GM10248 (cell line): ENCODE measurements around the gene OOEP.
"Not testable (repeated sequence)": the region's sequence is repeated elsewhere in the genome, so short reads cannot be mapped to it uniquely, and the experiment has no call there.

ENCODE experiments used
- CTCF ChIA-PET: fragments of 300-600 bp; sonication (Branson Sonifier 250); formaldehyde crosslinking; extraction: SDS; loops from one replicate; lab custom pipeline; 2021; ENCODE audit warnings: antibody characterized with exemption; lab: Yijun Ruan, JAX
- POLR2A ChIA-PET: fragments of 350-650 bp; sonication (Branson Sonifier 250); formaldehyde crosslinking; extraction: SDS; loops from one replicate; lab custom pipeline; 2020; ENCODE audit warnings: antibody characterized with exemption; lab: Yijun Ruan, JAX
- DNase-seq: peaks from one replicate; pipeline ENCODE4 v3.0.0; 2012; ENCODE audit errors: extremely low spot score
- CTCF ChIP-seq: IDR thresholded peaks from 2 replicates; pipeline ENCODE4 v1.5.1; 2012; ENCODE audit warnings: mild to moderate bottlenecking, low read depth; ENCODE audit errors: extremely low read depth, missing control alignments, control extremely low read depth

Gene OOEP

GRCh38 chr6:73388433-73388799 lies 18.7 kb upstream of the OOEP start:
- no peak for DNase-seq
- ChIA-PET POLR2A (interaction anchor here (0.5 to 1.4 kb wide), 3 partner anchors 9 to 740 kb away, joined by 3 to 12 read pairs (median 3); no protein-coding TSS in a partner anchor), CTCF (interaction anchor here (0.8 to 2.5 kb wide), 12 partner anchors 9 to 978 kb away, joined by 3 to 16 read pairs (median 4); no protein-coding TSS in a partner anchor)
- TF ChIP-seq CTCF: no peak

GRCh38 chr6:73382462-73383113 lies 12.9 kb upstream of the OOEP start:
- POLR2A ChIA-PET: no interaction called here
- CTCF ChIA-PET: no interaction called here
- DNase-seq: no peak
- no peak for TF ChIP-seq CTCF

- DNase-seq, POLR2A ChIA-PET: not testable (repeated sequence)
- CTCF ChIA-PET: interaction anchor here (1.1 to 1.5 kb wide), 2 partner anchors 14 to 20 kb away, joined by 3 to 4 read pairs; no protein-coding TSS in a partner anchor
These were observed 11.8 kb upstream of the OOEP start for GRCh38 chr6:73381531-73381930.

GRCh38 chr6:73377225-73377624 lies 7.5 kb upstream of the OOEP start:
- no peak for DNase-seq
- TF ChIP-seq CTCF: no peak
- ChIA-PET POLR2A (no interaction called here), CTCF (interaction anchor here (1.1 to 2.3 kb wide), 5 partner anchors 9 to 50 kb away, joined by 3 to 7 read pairs (median 3); no protein-coding TSS in a partner anchor)

- DNase-seq: no peak
- ChIA-PET POLR2A (no interaction called here), CTCF (interaction anchor here (1.2 to 2.1 kb wide), 2 partner anchors 10 to 13 kb away, joined by 3 to 6 read pairs; no protein-coding TSS in a partner anchor)
- no peak for TF ChIP-seq CTCF
These were observed 5.5 kb upstream of the OOEP start for GRCh38 chr6:73375216-73375615.

GRCh38 chr6:73372516-73372915 lies 2.8 kb upstream of the OOEP start:
- DNase-seq: no peak
- CTCF ChIA-PET: no interaction called here
- TF ChIP-seq CTCF: no peak
- POLR2A ChIA-PET: interaction anchor here (0.6 kb wide), 1 partner anchor 395 kb away, joined by 4 read pairs; no protein-coding TSS in a partner anchor

- POLR2A ChIA-PET: interaction anchor here (0.6 kb wide), 1 partner anchor 396 kb away, joined by 4 read pairs; no protein-coding TSS in a partner anchor
- DNase-seq: no peak
- CTCF ChIA-PET: no interaction called here
- no peak for TF ChIP-seq CTCF
These were observed 2.3 kb upstream of the OOEP start for GRCh38 chr6:73371984-73372383.
